OCI-LY7 (cell line): ENCODE measurements around the gene FSTL1. TPM values are rescaled to one million over a fixed set of nuclear protein-coding genes. Genes with fewer than 3 reads are reported as not detected.

ENCODE experiments used
- BruUV-seq: library from RNA; stranded (reverse); fragments of 400-500 nt; replicated peaks from 2 replicates; lab custom pipeline; 2021; lab: Mats Ljungman, UMichigan
- CTCF ChIA-PET: fragments of 300-600 bp; sonication (Branson Sonifier 250); formaldehyde crosslinking; loops from one replicate; lab custom pipeline; 2022; ENCODE audit warnings: antibody characterized with exemption; ENCODE audit not compliant: unreplicated experiment; lab: Charles Lee
- POLR2A ChIA-PET: fragments of 300-600 bp; sonication (Branson Sonifier 250); formaldehyde crosslinking; loops from one replicate; lab custom pipeline; 2022; ENCODE audit warnings: antibody characterized with exemption; lab: Charles Lee
- DNase-seq: peaks from one replicate; pipeline ENCODE4 v3.0.0-alpha.2; 2015; ENCODE audit warnings: low spot score
- H2AFZ ChIP-seq: fragments of 200-600 bp; sonication (generic), shearing (Covaris generic); 2 replicates; pipeline ENCODE4 v1.6.1; 2014; ENCODE audit warnings: mild to moderate bottlenecking, antibody characterized with exemption, low read length, moderate library complexity
- H3K27ac ChIP-seq: fragments of 200-600 bp; sonication (generic); 2 replicates; pipeline ENCODE4 v1.5.1; 2014; ENCODE audit warnings: mixed run types, low read depth, mild to moderate bottlenecking, moderate library complexity, low read length, inconsistent platforms; ENCODE audit not compliant: poor library complexity, severe bottlenecking
- H3K36me3 ChIP-seq: fragments of 200-600 bp; sonication (generic); 2 replicates; pipeline ENCODE4 v1.6.1; 2014; ENCODE audit warnings: mild to moderate bottlenecking, antibody characterized with exemption, low read length, moderate library complexity, mixed read lengths; ENCODE audit not compliant: insufficient read depth
- H3K4me1 ChIP-seq: fragments of 200-600 bp; sonication (generic); 2 replicates; pipeline ENCODE4 v1.5.1; 2014; ENCODE audit warnings: mild to moderate bottlenecking, low read length; ENCODE audit not compliant: insufficient read depth, poor library complexity, severe bottlenecking
- H3K4me2 ChIP-seq: fragments of 200-600 bp; sonication (generic); 2 replicates; pipeline ENCODE4 v1.6.1; 2014; ENCODE audit warnings: mild to moderate bottlenecking, low read length
- H3K4me3 ChIP-seq: fragments of 200-600 bp; sonication (generic); 2 replicates; pipeline ENCODE4 v1.5.1; 2014; ENCODE audit warnings: mild to moderate bottlenecking, low read depth, low read length; ENCODE audit not compliant: poor library complexity, severe bottlenecking
- H3K79me2 ChIP-seq: fragments of 200-600 bp; sonication (generic); 2 replicates; pipeline ENCODE4 v1.6.1; 2016; ENCODE audit warnings: low read depth, mild to moderate bottlenecking, low read length, moderate library complexity, mixed read lengths; ENCODE audit not compliant: insufficient read depth
- H3K9me2 ChIP-seq: fragments of 200-600 bp; sonication (generic); 2 replicates; pipeline ENCODE4 v1.6.1; 2016; ENCODE audit warnings: mild to moderate bottlenecking, low read length, mixed read lengths; ENCODE audit not compliant: insufficient read depth
- H3K9me3 ChIP-seq: fragments of 200-600 bp; sonication (generic); 2 replicates; pipeline ENCODE4 v1.6.1; 2014; ENCODE audit warnings: mild to moderate bottlenecking, mixed run types, low read length, mixed read lengths
- H4K20me1 ChIP-seq: fragments of 200-600 bp; sonication (generic); 2 replicates; pipeline ENCODE4 v1.6.1; 2014; ENCODE audit warnings: mild to moderate bottlenecking, antibody characterized with exemption, low read length, moderate library complexity, mixed read lengths; ENCODE audit not compliant: insufficient read depth
- EZH2phosphoT487 ChIP-seq: fragments of 200-600 bp; sonication (generic); IDR thresholded peaks from 2 replicates; pipeline ENCODE4 v1.6.1; 2018; ENCODE audit warnings: low read depth, borderline replicate concordance, mild to moderate bottlenecking, mixed run types, antibody characterized with exemption, low read length, moderate library complexity, mixed read lengths
- intact Hi-C: fragments of 100-400 bp; cut with micrococcal nuclease; formaldehyde crosslinking; loops from one replicate; pipeline ENCODE4 v1.10.0; 2022; ENCODE audit not compliant: unreplicated experiment
- total RNA-seq, 2 experiments: library from RNA; depleted of rRNA in 1 of 2; stranded (reverse); fragments of >200 nt in 1 of 2; shearing (Covaris generic) in 1 of 2; gene quantifications; 2 replicates each; pipeline ENCODE4 v1.2.3, GENCODE V29; 2014 to 2022
- TF ChIP-seq, protein P1 (sequence below): fragments of 200-600 bp; sonication (generic); conservative IDR thresholded peaks from 2 replicates; pipeline ENCODE4 v1.5.1; 2014; ENCODE audit warnings: mild to moderate bottlenecking, antibody characterized with exemption, low read length, moderate library complexity, mixed read lengths

Gene FSTL1
- total RNA-seq, 2 experiments from 2014 or later, result 0.09 to 0.74 TPM

GRCh38 chr3:120497818-120498217 lies 47.0 kb upstream of the FSTL1 start:
- intact Hi-C loops, result no loop called here
- DNase-seq, result no peak
- Histone ChIP-seq H3K79me2 (no peaks in the 10 kb centered on the region), H3K4me2 (no peak overlapping the region), H3K27ac (no peak overlapping the region), H3K36me3 (no peaks in the 10 kb centered on the region), H3K9me3 (0 out of 2 replicates have a peak, but pooled peaks cover 4% of the 10 kb centered on the region), H4K20me1 (no peaks in the 10 kb centered on the region), H3K4me1 (no peaks in the 10 kb centered on the region), H2AFZ (no peak overlapping the region), H3K4me3 (no peak overlapping the region), H3K9me2 (no peaks in the 10 kb centered on the region)
- no TSS peak for BruUV-seq
- ChIA-PET POLR2A (no interaction called here), CTCF (no interaction called here)
- TF ChIP-seq, protein P1, sequence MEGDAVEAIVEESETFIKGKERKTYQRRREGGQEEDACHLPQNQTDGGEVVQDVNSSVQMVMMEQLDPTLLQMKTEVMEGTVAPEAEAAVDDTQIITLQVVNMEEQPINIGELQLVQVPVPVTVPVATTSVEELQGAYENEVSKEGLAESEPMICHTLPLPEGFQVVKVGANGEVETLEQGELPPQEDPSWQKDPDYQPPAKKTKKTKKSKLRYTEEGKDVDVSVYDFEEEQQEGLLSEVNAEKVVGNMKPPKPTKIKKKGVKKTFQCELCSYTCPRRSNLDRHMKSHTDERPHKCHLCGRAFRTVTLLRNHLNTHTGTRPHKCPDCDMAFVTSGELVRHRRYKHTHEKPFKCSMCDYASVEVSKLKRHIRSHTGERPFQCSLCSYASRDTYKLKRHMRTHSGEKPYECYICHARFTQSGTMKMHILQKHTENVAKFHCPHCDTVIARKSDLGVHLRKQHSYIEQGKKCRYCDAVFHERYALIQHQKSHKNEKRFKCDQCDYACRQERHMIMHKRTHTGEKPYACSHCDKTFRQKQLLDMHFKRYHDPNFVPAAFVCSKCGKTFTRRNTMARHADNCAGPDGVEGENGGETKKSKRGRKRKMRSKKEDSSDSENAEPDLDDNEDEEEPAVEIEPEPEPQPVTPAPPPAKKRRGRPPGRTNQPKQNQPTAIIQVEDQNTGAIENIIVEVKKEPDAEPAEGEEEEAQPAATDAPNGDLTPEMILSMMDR, result no peak
- TF ChIP-seq EZH2phosphoT487, result no peak

GRCh38 chr3:120497336-120497735 lies 46.5 kb upstream of the FSTL1 start:
- no TSS peak for BruUV-seq
- ChIA-PET CTCF (no interaction called here), POLR2A (no interaction called here)
- H4K20me1 ChIP-seq, result no peaks in the 10 kb centered on the region
- H3K4me1 ChIP-seq, result no peaks in the 10 kb centered on the region
- no peaks in the 10 kb centered on the region for H3K36me3 ChIP-seq
- no peaks in the 10 kb centered on the region for H3K79me2 ChIP-seq
- no peak overlapping the region for H3K4me2 ChIP-seq
- DNase-seq, result no peak
- TF ChIP-seq, protein P1, result no peak
- no peak for TF ChIP-seq EZH2phosphoT487
- H2AFZ ChIP-seq, result no peak overlapping the region
- no peaks in the 10 kb centered on the region for H3K9me2 ChIP-seq
- intact Hi-C loops, result no loop called here
- no peak overlapping the region for H3K27ac ChIP-seq
- no peak overlapping the region for H3K4me3 ChIP-seq
- 0 out of 2 replicates have a peak, but pooled peaks cover 4% of the 10 kb centered on the region for H3K9me3 ChIP-seq

DNA sequence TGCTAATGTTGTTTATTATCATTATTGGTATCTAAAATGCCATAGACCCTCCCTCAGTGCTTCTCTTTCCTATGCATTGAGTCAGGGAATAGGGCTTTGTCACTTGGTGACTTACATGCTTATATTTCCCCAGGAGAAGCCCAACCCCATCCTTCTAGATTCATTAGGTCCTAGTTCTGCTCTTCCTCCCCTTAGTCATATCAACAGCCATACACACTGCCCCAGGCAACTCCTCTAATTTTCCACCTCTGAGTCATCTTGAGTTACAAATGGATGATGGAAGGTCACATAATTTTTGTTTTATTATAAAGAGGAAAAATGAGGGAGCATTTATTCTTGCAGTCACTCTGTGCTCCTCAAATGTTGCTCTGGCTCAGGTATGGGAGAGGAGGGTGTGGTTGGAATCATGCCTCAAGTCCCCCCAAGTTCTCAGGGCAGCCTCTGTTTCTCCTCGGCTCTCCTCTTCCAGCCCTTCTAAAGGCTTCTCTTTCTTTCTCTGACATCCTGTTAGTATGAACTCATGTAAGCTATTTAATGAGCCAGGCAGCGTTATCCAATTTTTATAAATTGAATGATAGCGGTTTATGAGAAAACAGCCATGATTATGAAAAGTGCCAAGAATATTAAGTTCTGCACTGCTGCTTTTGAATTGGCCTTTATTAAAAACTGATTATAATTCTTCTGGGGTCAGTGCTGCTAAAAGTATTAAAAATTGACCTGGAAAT lies 45.6 kb upstream of the FSTL1 start:
- H3K36me3 ChIP-seq, result no peaks in the 10 kb centered on the region
- H3K4me2 ChIP-seq, result no peak overlapping the region
- intact Hi-C loops, result no loop called here
- H3K9me2 ChIP-seq, result no peaks in the 10 kb centered on the region
- no peaks in the 10 kb centered on the region for H3K4me1 ChIP-seq
- H3K79me2 ChIP-seq, result no peaks in the 10 kb centered on the region
- no peak overlapping the region for H2AFZ ChIP-seq
- H3K9me3 ChIP-seq, result 0 out of 2 replicates have a peak, but pooled peaks cover 4% of the 10 kb centered on the region
- ChIA-PET POLR2A (no interaction called here), CTCF (no interaction called here)
- TF ChIP-seq, protein P1, result no peak
- no peak for TF ChIP-seq EZH2phosphoT487
- DNase-seq, result no peak
- no peak overlapping the region for H3K27ac ChIP-seq
- no peak overlapping the region for H3K4me3 ChIP-seq
- H4K20me1 ChIP-seq, result no peaks in the 10 kb centered on the region
- no TSS peak for BruUV-seq
